HL-60/S4 (cell line): Measurements from ENCODE around the gene FAM170A.

Experiments
- in situ Hi-C: fragments of 300-500 bp; cut with MboI; formaldehyde crosslinking; loops from 2 replicates; pipeline ENCODE4 v1.14.3; 2022; ENCODE audit warnings: low sequenced_read_pairs

Gene FAM170A

GRCh38 chr5:119629339-119629738, at the start of gene FAM170A:
FAM170A (plus strand) TSS chr5:119629558; CDS start chr5:119629769, 211 bp downstream.
- in situ Hi-C loops: no loop called here

- in situ Hi-C loops: no loop called here
Observed at GRCh38 chr5:119582987-119583386, 46.4 kb upstream of the FAM170A start.

- in situ Hi-C loops: no loop called here
Observed at GRCh38 chr5:119583684-119584083, 45.7 kb upstream of the FAM170A start.

GRCh38 chr5:119596046-119596445, 33.3 kb upstream of the FAM170A start:
- in situ Hi-C loops: no loop called here

- in situ Hi-C loops: no loop called here
Observed at GRCh38 chr5:119597728-119598298, 31.5 kb upstream of the FAM170A start.

- in situ Hi-C loops: no loop called here
Observed at GRCh38 chr5:119613937-119614336, 15.4 kb upstream of the FAM170A start.

- in situ Hi-C loops: no loop called here
Observed at GRCh38 chr5:119614838-119615237, 14.5 kb upstream of the FAM170A start.

GRCh38 chr5:119626086-119626485, 3.3 kb upstream of the FAM170A start:
- in situ Hi-C loops: no loop called here

GRCh38 chr5:119630752-119631440, 1.5 kb downstream of the FAM170A start:
- in situ Hi-C loops: no loop called here

GRCh38 chr5:119631660-119632059, 2.3 kb downstream of the FAM170A start:
- in situ Hi-C loops: no loop called here

GRCh38 chr5:119651486-119651885, 22.1 kb downstream of the FAM170A start:
- in situ Hi-C loops: no loop called here

GRCh38 chr5:119655061-119655460, 25.7 kb downstream of the FAM170A start:
- in situ Hi-C loops: no loop called here

- in situ Hi-C loops: no loop called here
Observed at GRCh38 chr5:119656023-119656422, 26.7 kb downstream of the FAM170A start.

- in situ Hi-C loops: no loop called here
Observed at GRCh38 chr5:119666542-119666941, 37.2 kb downstream of the FAM170A start.

GRCh38 chr5:119678351-119679028, 49.1 kb downstream of the FAM170A start:
- in situ Hi-C loops: no loop called here

- in situ Hi-C loops: no loop called here
Observed at GRCh38 chr5:119680080-119680479, 50.7 kb downstream of the FAM170A start.

GRCh38 chr5:119681734-119682133, 52.4 kb downstream of the FAM170A start:
- in situ Hi-C loops: no loop called here

GRCh38 chr5:119682372-119682771, 53.0 kb downstream of the FAM170A start:
- in situ Hi-C loops: no loop called here
